ENCODE measurements around the gene CACNB2. TPM values are rescaled to one million over a fixed set of nuclear protein-coding genes. Genes with fewer than 3 reads are reported as not detected.

Gene CACNB2
- total and polyA plus RNA-seq, 8 donors: 4.0 to 14.8 (median 11.8) TPM

- ATAC-seq (no peak), DNase-seq (no peak)
- intact Hi-C loops (cut with DNase I): no loop called here
- TF ChIP-seq, protein P1, sequence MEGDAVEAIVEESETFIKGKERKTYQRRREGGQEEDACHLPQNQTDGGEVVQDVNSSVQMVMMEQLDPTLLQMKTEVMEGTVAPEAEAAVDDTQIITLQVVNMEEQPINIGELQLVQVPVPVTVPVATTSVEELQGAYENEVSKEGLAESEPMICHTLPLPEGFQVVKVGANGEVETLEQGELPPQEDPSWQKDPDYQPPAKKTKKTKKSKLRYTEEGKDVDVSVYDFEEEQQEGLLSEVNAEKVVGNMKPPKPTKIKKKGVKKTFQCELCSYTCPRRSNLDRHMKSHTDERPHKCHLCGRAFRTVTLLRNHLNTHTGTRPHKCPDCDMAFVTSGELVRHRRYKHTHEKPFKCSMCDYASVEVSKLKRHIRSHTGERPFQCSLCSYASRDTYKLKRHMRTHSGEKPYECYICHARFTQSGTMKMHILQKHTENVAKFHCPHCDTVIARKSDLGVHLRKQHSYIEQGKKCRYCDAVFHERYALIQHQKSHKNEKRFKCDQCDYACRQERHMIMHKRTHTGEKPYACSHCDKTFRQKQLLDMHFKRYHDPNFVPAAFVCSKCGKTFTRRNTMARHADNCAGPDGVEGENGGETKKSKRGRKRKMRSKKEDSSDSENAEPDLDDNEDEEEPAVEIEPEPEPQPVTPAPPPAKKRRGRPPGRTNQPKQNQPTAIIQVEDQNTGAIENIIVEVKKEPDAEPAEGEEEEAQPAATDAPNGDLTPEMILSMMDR (IDR thresholded peaks at IDR 0.05): no peak
- H3K27ac ChIP-seq: no peak overlapping the region
- H3K27me3 ChIP-seq: no peaks in the 10 kb centered on the region
- no peaks in the 10 kb centered on the region for H3K4me1 ChIP-seq
- H3K36me3 ChIP-seq: no peaks in the 10 kb centered on the region
- no peaks in the 10 kb centered on the region for H3K9me3 ChIP-seq
- H3K4me3 ChIP-seq: no peak overlapping the region
Measured at GRCh38 chr10:18271491-18271890, 131.3 kb downstream of the CACNB2 start.

DNA sequence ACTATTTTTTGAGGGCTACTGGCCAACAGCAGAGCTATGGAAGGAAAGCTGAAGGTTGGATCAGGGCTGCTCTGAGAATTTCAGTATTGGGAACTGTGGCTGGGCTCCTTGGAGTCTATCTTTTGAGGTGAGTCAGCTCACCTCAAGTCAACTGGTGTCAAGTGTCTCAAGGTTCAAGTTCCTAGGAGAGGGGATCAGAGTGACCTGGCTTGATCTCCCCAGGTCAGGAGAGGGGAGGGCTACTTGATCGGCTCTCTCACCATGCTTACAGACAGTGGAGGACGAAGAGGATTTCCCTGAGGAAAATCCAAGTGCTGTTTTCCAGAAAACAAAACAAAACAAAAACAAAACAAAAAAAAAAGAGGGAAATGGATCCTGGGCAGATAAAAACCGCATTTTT is 132.8 kb downstream of the CACNB2 start:
- DNase-seq (no peak), ATAC-seq (no peak)
- Histone ChIP-seq H3K4me1 (no peaks in the 10 kb centered on the region), H3K27me3 (no peaks in the 10 kb centered on the region), H3K36me3 (no peaks in the 10 kb centered on the region), H3K27ac (no peak overlapping the region), H3K4me3 (no peak overlapping the region), H3K9me3 (no peaks in the 10 kb centered on the region)
- intact Hi-C loops (cut with DNase I): no loop called here
- TF ChIP-seq, protein P1 (IDR thresholded peaks at IDR 0.05): no peak

DNA sequence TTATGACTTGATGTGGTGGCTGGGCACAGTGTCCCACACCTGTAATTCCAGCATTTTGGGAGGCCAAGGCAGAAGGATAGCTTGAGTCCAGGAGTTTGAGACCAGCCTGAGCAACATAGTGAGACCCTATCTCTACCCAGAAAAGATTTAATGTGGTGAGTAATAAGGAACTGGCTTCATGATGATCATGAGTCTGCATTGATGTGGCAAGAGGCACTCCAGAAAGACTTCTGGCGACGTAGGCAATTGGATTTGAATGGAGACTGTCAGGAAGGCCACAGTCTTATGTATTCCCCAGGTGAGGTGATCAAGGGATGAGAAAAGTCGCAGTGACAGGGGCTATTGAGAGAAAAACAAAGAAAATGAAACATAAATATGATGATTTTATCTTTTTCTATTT is 138.0 kb downstream of the CACNB2 start:
- H3K27me3 ChIP-seq: no peaks in the 10 kb centered on the region

DNA sequence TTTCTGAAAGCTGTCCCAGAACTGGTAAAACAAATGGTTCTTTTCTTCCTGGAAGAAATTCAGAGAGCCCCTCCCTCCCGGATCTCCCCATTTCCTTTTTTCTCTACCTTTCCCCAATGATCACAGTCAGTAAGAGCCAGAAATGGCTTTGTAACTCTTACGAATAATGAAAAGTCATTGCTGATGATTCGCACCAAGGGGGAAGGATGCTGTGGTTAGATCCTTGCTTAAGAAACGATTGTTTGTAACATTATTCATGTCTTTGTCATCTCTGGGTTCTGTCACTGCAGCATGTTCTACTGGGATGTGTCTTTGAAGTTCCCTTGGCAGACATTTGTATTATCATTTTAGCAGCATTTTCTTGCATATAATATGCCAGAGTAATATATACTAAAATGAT is 138.9 kb downstream of the CACNB2 start:
- H3K27ac ChIP-seq: no peak overlapping the region
- TF ChIP-seq, protein P1 (IDR thresholded peaks at IDR 0.05): no peak
- no peaks in the 10 kb centered on the region for H3K9me3 ChIP-seq
- no peak for DNase-seq
- no peak for ATAC-seq
- intact Hi-C loops (cut with DNase I): no loop called here
- H3K36me3 ChIP-seq: no peaks in the 10 kb centered on the region
- H3K4me1 ChIP-seq: peaks cover 0 to 3% of the 10 kb centered on the region in 2 donors
- H3K27me3 ChIP-seq: no peaks in the 10 kb centered on the region
- H3K4me3 ChIP-seq: no peak overlapping the region

More for the DNA sequence above, 138.0 kb downstream of the CACNB2 start:
- Histone ChIP-seq H3K4me1 (peaks cover 0 to 3% of the 10 kb centered on the region in 2 donors), H3K9me3 (no peaks in the 10 kb centered on the region), H3K4me3 (no peak overlapping the region), H3K36me3 (no peaks in the 10 kb centered on the region), H3K27ac (no peak overlapping the region)
- intact Hi-C loops (cut with DNase I): no loop called here
- DNase-seq (no peak), ATAC-seq (no peak)
- TF ChIP-seq, protein P1 (IDR thresholded peaks at IDR 0.05): no peak

GRCh38 chr10:18282094-18282493 is 141.9 kb downstream of the CACNB2 start:
- ATAC-seq (no peak), DNase-seq (no peak)
- peaks cover 0 to 3% of the 10 kb centered on the region in 2 donors for H3K4me1 ChIP-seq
- H3K27me3 ChIP-seq: no peaks in the 10 kb centered on the region
- H3K9me3 ChIP-seq: no peaks in the 10 kb centered on the region
- H3K36me3 ChIP-seq: no peaks in the 10 kb centered on the region
- H3K27ac ChIP-seq: no peak overlapping the region
- TF ChIP-seq, protein P1 (IDR thresholded peaks at IDR 0.05): no peak
- intact Hi-C loops (cut with DNase I): no loop called here
- H3K4me3 ChIP-seq: no peak overlapping the region
